Activated CD4-positive, CD25-positive, alpha-beta regulatory T cell treated with anti-CD3 and anti-CD28 coated beads, Interleukin-2, amount 50 U/mL, for 24 hours (primary cell): ENCODE results near the gene MMP17.
"Not testable (repeated sequence)": the region's sequence is repeated elsewhere in the genome, so short reads cannot be mapped to it uniquely, and the experiment has no call there.

Experiments
- ATAC-seq, 2 donors: fragments of 150-1000 bp; cut with Tn5 transposase; one replicate each; pipeline ENCODE4 v1.10.0; 2021; ENCODE audit warnings: mild to moderate bottlenecking in 1 of 2, moderate library complexity in 1 of 2

Gene MMP17

DNA sequence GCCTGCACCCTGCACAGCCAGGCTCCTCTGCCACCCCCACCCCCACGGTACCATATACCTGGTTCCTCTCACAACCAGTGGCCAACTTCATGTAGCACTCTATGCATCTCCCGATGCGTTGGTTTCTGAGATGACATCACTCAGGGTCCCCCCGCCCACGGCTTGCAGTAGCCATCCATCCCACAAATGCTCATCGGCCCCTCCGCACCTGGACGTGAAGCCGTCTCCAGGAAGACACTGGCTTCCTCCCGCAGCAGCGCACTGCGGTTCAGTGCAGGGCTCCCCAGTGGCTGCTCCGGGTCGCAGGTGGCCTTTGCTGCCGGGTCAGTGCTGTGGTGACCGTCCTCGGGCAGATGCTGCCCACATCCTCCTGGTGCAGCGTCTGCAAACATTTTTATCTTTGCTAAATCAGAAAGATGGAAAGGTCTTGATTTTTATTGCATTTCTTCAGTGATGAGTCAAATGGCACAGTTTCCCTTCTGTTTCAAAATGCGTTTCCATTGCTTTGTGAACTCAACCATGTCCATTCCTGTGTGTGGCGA, 27.5 kb upstream of the MMP17 start:
- no peak for ATAC-seq

DNA sequence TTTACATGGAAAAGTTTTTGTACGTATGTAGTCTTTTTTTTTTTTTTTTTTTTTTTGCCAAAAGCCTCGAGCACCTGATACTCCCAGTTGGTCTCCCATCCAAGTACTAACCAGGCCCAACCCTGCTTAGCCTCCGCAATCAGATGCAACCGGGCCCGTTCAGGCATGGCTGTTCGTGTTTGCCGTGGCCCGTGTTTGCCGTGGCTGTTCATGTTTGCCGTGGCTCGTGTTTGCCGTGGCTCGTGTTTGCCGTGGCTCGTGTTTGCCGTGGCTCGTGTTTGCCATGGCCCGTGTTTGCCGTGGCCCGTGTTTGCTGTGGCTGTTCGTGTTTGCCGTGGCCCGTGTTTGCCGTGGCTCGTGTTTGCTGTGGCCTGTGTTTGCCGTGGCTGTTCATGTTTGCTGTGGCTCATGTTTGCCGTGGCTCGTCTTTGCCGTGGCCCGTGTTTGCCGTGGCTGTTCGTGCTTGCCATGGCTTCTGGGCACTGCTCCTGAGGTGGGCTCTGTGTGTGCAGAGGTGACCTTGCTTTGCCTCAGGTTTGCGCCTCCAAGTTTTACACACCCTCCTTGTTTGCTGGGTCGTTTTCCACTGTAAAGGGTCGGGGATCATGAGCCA, 26.8 kb upstream of the MMP17 start:
- ATAC-seq = no peak

DNA sequence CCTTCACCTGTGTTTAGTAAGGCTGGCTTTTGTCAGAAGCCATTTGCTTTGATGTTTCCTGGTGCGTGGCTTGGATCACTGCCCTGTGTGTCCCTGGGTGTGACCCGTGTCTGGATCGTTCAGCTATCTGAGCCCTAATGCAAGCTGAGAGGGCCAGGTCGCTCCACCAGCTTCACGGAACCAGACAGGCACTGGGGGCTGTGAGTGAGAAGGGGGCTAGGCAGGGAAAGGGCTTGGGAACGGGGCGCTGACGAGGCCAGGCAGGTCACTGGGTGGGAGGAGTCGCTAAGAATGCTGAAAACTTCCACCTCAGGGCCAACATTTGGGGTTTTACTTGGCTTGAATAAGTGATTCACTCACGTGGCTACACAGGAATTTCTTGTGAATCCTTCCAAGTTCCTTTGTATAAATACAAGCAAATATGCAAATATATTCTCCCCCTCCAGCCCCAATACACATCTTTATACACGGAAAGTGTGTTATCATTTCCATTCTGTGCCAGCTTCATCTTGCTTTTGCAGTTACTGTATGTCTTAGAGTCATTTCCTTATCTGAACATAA, 24.2 kb upstream of the MMP17 start:
- no peak for ATAC-seq

DNA sequence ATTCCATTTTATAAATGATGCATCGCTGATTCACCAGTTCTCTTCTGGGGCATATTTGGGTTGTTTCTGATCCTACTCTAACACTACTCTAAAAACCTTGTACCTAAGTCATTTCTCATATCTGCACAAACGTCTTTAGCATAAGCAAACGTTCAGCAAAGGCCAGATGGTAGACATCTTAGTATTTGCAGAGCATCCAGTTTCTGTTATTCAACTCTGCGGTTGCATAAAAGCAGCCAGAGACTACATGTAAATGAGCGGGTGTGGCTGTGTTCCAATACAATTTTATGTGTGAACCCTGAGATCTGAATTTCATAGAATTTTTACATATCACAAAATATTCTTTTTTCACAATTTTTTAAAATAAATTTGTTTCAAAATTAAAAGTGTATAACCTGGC, 22.8 kb upstream of the MMP17 start:
- no peak for ATAC-seq

DNA sequence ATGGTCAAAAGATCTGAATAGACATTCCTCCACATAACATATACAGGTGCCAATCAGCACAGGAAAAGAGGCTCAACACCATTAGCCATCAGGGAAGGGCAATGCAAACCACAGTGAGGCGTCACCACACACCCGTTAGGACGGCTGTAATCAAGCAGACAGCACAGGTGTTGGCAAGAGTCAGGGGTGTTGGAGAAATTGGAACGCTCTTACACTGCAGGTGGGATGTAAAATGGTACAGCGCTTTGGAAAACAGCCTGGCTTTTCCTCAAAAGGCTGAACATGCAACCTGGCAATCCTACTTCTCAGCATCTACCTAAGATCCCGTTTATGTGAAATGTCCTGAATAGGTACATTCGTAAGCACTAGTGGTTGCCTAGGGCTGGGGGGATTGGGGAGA, 21.5 kb upstream of the MMP17 start:
- no peak for ATAC-seq

DNA sequence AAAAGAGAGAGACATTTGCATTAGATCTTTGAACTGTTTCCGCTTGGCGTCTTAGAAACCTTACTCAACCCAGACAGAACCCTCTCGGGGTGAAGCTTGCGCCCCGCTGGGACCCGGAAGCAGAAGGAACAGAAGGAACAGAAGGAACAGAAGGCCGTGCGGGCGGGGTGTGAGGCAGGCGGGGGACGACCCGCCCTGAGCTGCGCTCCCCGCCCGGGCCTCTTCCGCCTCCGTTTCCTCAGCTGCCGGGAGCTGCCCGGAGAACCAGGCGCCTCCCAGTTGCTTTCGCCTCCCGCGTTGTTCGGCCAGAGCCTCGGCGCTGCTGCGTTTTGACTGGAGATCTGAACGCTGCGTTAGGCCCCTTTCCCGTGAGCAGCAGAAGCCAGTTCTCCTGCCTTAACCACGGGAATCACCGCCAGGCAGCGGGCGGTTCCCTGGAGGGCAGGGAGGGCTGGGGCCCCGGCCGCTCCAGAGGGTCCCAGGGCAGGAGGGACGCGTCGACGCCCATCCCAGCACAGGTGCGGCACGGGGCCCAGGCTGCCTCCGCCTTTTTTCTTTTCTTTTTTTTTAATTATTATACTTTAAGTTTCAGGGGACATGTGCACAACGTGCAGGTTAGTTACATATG, 19.3 kb upstream of the MMP17 start:
- peak; percentile 38 to 66 for ATAC-seq

DNA sequence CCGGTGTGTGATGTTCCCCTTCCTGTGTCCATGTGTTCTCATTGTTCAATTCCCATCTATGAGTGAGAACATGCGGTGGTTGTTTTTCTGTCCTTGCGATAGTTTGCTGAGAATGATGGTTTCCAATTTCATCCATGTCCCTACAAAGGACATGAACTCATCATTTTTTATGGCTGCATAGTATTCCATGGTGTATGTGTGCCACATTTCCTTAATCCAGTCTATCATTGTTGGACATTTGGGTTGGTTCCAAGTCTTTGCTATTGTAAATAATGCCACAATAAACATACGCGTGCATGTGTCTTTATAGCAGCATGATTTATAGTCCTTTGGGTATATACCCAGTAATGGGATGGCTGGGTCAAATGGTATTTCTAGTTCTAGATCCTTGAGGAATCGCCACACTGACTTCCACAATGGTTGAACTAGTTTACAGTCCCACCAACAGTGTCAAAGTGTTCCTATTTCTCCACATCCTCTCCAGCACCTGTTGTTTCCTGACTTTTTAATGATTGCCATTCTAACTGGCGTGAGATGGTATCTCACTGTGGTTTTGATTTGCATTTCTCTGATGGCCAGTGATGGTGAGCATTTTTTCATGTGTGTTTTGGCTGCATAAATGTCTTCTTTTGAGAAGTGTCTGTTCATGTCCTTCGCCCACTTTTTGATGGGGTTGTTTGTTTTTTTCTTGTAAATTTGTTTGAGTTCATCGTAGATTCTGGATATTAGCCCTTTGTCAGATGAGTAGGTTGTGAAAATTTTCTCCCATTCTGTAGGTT, 18.5 kb upstream of the MMP17 start:
- not testable (repeated sequence) for ATAC-seq

DNA sequence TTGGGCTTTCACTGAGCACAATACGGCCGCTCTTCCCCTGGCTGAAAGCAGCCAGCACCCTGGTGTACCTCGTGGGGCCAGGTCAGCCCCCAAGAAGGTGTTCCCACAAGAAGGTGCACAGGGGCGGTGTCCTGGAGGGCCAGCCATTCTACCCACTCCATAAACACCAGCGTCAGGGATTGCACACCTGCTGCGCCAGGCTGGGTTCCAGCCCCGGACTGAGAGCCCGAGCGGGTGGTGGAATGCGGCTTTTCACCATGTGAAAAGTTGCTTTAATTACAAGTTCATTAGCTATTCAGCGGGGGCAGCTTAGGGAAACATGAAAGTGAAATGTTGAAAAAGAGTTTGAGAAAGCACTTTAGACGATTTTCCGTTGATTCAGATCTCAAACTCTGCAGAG, 17.5 kb upstream of the MMP17 start:
- ATAC-seq = no peak

DNA sequence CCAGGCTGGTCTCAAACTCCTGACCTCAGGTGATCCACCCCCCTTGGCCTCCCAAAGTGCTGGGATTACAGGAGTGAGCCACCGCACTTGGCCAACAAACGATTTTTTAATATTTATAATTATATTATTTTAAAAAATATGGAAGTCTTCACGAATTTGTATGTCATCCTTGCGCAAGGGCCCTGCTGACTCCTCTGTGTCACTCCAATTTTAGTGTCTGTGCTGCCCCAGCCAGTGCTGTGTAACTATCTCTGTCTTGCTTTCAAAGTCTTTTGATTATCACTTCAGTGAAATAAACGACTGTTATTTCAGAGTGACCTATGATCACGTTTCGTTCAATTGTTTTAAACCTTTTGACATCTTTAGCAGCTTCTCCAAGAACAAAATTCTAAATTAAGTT, 13.1 kb upstream of the MMP17 start:
- ATAC-seq = no peak

DNA sequence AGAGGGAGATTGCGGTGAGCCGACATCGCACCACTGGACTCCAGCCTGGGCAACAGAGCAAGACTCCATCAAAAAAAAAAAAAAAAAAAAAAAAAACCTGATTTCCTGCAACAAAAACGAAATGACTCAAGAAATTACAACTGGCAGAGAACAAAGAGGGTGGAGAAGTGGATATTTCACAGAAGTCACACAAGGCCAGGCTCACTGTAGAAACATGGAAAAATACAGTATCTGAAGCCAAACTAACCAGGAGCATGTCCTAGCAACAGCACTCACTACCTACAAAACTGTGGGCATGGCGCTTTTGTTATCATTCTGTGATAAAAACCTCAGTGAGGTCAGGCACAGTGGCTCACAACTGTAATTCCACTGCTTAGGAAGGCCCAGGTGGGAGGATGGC, 11.7 kb upstream of the MMP17 start:
- ATAC-seq = no peak

DNA sequence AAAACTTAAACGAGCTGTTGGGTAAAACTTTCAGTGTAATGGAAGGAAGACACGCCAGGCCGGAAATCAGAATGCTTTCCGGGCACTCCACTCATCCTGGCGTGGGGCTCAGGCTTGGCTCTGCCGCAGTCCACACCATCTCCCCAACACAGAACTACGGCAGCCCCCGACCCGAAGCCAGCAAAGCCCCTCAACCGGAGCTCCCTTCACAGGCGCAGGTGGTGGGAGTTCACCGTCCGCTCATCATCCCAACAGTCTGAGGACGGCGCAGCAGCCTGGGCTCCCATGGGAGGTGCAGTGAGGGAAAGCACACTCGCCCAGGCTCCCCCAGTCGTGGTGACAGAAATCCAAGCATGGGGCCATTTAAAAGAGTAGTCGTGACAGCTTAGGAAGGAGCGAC, 11.0 kb upstream of the MMP17 start:
- no peak for ATAC-seq

DNA sequence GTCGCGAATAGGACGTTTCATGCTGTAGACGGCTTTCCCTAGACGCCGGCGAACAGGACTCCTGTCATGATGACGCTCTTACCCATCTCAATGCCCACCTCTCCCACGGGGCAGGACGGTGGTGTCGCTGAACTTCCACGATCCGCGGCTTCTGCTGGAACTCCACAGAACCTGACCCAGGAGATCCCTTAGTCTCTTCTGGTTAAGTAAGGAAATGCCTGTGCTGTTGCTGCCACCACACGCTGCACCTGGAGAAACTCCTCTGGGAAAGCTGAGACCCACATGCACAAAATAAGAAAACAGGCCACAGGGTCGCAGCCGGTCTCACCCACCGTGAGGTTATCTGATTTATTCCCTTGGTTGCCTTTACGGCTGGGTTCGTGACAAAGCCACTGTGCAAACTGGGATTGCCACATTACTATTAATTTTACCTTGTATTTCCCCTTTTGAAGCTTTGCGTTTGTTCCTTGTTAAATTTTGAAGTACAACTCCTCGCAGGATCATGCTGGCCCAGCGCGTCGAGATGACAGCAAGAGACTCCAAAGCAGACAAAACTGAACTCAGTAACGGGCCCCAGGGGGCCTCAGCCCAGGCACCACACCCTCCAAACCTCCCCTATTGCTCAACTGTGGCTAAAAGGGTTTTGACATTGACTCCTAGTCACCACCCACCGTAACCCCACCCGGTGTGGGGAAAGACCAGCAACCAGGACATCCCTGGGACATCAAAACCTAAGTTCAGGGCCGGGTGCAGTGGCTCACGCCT, 9.2 kb upstream of the MMP17 start:
- ATAC-seq = no peak

DNA sequence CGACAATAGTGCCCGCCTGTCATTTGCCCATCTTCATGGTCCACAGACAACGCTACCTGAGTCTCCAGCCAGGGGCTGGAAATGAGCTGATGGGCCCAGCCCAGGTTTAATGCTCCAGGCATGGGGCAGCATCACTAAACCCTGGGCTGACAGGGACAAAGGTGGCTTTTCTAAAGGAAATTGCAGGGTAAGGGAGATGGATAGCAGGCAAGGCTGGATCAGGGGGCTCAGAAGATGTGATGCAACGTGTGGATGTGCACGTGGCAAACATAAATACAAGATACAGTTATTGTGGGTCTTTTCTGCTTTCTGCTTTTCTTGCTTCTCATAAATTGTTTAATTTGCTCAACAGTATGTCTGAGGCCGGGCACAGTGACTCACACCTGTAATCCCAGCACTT, 3.7 kb upstream of the MMP17 start:
- no peak for ATAC-seq

DNA sequence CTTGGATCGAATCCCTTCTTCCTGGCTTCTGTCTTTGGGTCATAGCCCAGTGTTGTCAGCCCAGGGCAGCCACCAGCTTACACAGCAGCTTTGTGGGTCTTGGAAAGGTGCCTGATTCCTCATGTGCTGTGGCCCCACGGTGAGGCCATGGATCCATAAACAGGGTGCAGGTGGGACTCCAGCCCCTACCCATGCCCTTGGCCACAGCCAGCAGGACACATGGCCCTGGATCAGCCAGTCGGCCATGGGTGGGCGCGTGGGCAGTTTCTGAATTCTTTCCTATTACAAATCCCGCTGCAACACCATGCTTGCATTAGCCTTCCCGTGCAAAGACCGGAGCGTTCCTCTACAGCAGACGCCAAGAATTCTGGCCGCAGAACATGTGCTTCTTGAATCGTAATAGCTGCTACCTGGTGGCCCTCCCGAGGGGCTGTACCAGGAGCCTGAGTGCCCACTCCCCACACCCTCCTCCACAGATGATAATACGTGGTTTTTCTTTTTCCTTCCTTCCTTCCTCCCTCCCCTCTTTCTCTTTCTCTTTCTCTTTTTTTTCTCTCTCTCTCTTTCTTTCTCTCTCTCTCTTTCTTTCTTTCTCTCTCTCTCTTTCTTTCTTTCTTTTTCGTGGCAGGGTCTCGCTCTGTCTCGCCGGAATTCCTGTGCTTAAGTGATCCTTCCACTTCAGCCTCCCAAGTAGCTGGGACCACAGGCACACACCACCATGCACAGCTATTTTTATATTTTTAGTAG, 2.9 kb upstream of the MMP17 start:
- no peak for ATAC-seq

DNA sequence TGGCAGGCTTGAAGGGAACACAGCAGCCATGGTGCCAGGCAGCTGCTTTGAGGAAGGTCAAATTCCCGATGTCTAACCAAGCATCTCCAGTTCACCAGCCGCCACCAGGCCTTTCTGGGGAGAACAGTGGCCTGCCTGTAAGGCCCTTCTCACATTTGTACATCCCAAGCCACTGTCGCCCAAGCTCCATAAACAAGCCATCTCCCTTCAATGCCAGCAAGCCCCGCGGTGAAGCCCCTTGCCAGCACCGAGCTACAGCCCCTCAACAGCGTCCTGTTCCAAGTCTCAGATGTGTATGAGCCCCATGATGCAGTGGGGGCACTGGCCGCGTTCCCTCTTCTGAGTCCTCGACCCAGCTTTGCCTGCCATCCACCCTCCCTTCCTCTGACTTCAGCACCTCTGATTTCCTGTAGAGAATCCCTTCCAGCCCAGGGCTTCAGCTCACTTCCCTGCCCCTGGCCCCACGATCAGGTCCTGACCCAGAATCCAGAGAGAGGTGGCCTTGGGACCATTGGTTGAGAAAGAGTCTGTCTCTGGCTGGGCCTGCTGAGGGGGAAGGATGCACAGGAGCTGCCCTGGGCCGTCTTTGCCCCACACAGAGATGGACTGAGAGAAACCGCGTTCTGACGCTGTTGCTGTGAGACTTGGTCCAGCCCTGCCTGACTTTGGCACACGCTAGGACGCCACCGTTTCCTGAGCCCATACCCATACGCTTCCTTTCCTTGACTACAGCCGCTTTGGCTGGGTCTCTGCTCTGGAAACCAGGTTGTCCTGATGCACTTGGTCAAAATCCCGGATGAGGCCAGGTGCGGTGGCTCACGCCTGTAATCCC, 1.9 kb upstream of the MMP17 start:
- ATAC-seq = no peak

DNA sequence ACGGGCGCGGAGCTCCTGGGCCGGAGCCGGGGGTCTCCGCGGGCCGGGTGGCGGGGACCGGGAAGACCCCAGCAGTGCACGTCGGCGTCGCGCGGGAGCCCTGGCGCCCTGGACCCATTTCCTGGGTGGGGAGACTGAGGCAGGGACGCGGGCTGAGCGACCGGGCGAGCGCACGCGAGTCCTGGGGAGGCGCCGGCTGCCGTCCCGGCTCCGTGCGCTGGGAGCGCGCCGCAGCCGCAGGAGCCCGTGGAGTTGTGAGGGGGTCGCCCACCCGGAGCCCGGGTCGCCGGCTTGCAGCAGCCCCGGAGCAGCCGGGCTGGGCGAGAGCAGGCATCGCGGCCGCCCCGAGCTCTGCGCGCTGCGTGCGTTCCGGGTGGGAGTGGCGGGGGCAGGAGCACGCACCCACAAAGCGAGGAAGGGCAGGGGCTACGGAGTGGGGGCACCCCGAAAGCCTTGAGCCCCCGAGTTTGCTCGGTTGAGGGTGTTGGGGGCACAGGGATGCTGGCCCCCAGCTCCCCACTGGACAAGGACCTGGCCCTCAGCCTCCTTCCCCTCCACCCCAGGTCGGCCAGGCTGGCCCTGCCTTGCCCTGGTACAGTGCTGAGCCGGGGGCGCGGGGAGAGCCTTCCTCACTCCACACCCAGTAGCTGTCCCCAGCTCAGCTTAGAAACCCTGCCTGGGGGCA, 620 bp downstream of the MMP17 start:
- no peak for ATAC-seq

DNA sequence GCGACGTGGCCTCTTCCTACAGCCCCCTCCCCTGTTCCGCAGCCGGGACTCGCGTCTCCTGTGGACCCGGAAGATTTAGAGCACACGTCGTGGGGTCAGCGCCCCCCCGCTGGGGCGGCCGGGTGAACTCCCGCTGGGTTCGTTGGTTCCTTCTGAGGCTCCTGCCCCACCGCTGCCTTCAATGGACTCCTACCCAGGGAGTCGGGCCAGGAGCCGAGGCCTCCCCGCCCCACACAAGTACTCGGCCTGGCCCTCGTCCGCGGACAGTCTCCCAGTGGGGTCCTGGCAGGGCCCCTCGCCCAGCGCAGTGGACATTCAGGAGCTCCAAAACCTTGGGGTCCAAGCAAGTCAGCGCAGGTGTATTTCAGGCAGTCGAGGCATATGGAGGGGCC, 1.2 kb downstream of the MMP17 start:
- no peak for ATAC-seq

DNA sequence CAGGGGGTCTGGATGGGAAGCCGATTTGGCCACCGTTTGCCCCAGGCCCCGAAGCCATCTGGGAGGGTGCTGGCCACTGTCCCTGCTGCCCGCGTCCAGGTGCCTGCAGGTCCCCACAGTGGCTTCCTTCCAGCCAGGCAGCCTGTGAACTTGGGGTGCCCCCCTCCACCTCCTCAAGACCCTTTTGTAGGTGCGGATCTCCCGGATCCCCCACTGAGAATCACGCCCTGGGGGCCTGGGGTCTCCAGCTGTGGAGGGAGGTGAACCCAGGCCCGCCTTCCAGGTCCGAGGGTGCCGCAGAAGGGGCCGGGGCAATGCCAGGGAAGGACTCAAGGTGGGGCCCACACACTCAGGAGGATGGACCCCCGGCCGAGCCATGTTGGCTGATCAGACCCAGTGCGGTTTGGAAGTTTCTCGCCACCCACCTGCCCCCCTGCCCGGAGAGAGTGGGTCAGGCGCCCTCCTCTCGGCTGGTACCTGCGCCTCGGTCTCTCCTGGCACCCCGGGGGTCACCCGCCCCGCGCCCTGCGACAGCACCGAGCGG, 1.7 kb downstream of the MMP17 start:
- ATAC-seq = no peak

DNA sequence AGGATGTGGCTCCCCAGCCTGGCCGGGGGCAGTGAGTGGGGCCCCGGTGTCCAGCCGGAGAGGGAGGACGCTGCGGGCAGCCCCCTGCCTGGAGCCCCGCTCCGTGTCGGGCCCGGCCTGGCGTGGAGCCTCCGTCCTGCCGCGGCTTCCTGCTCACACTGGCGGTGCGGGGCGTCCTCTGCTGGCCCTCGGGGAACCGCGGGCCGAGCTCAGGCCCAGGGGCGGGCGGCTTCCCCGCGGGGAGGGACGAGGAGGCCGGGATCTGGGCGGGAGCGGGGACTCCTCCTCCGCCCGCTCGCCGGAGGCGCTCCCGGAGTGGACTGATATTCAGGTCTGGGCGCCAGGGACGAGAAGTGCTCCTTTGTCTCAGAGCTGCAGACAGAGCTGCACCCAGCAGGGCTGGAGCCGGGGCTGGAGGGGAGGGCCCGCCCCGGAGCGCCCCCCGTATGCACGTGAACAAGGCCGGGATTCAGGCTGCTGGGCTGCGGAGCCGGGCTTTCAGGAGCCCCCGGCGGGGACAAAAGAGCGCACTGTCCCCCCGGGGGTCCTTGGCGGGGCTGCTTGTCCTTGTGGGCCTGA, 2.2 kb downstream of the MMP17 start:
- no peak for ATAC-seq
